HG03139 (cell line): ENCODE data around the gene SYTL4.
"Not testable (repeated sequence)": the region's sequence is repeated elsewhere in the genome, so short reads cannot be mapped to it uniquely, and the experiment has no call there.

Source experiments
- ATAC-seq: cut with Tn5 transposase; IDR thresholded peaks from one replicate; pipeline ENCODE4 v1.9.1; 2021; ENCODE audit not compliant: unreplicated experiment

SYTL4 gene

DNA sequence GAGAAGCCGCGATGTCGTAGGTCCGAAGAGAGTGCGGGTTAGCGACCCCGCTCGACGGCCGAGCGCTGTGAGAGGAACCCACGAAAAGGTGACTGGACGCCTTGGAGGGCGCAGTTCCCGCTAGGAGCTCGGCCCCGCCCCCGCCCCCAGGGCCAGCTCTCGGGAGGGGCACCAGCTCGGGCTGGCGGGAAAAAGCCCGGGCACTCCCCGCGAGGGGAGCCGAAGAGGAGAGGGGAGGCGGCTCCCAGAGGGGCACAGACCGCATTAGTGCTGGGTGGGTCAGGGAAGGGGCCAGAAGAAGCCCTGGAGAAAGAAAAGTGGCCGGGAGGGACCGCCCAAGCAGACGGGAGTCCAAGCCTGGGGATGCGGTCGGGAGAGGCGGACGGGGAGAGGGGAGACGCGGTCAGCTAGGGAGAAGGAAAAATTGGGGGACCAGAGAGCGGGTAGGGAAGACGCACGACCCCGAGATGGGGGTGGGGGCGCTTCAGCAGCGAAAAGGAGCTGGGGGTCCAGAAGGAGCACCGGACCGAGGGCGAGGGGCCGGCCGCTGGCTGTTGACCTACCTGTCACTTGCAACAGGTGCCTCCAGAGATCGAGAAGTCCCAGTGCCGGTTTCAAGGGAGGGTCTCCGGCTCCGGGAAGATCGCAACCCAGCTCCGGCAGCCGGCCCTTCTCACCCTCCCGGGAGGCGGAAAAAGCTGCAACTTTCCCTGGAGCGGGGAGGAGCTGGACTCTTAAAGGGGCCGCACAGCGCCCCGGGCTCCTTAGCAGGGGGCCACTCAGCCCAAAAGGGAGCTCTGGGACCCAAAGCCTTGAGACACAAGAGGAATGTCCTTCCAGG lies at the start of gene SYTL4:
Gene SYTL4, minus strand, starts transcription at position 681 of the 841 bp plus-strand sequence. CDS start 30,084 bp downstream, outside the sequence.
- no peak for ATAC-seq

- ATAC-seq, result not testable (repeated sequence)
Measured at GRCh38 chrX:100769439-100769838, 37.5 kb upstream of the SYTL4 start.

- ATAC-seq, result no peak
Measured at GRCh38 chrX:100768679-100769338, 36.9 kb upstream of the SYTL4 start.

GRCh38 chrX:100750883-100751282 lies 19.0 kb upstream of the SYTL4 start:
- no peak for ATAC-seq

DNA sequence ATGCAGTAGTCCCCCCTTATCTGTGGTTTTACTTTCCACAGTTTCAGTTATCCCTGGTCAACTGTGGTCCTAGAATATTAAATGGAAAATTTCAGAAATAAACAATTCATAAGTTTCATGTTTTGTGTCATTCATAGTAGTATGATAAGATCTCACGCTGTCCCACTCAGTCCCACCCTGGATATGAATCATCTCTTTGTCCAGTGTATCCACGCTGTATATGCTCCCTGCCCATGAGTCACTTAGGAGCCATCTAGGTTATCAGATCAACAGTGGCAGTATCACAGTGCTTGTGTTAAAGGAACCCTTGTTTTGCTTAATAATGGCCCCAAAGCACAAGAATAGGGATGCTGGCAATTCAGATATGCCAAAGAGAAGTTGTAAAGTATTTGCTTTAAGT lies 16.2 kb upstream of the SYTL4 start:
- no peak for ATAC-seq

- no peak for ATAC-seq
Measured at GRCh38 chrX:100747703-100748102, 15.8 kb upstream of the SYTL4 start.

GRCh38 chrX:100747090-100747489 lies 15.2 kb upstream of the SYTL4 start:
- ATAC-seq, result no peak

DNA sequence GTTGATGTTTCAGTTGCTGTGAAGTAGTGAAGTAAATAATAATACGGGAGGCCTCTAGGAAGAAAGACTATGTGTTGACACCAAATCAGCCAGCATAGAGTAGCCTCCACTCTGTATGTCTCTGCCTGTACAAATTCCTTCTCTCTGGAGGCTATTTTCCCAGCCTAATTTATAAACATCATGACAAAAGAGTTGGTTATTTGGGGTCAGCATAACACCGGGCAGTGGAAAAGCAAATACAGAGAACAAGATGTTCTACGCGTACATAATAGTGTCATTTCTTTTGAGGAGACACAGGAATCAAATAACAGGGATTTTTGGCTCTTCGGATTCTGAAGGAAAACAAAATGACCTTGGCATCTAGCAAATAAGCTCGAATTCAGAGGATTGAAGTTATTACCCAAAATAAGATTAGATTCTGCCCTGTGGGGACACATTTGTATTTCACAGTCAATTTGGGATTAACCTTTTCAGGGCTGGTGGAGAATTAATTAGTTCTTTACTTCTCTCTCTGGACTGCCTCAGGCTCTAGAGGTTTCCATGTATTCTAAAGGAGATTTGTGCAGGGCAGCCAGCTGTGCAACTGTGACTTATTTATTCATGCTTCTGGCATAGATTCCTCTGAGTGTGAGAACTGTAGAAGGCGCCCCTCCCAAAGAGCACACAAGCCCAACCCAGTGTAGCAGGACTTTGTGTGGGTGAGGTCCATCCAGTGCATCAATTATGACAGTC lies 14.1 kb upstream of the SYTL4 start:
- no peak for ATAC-seq

DNA sequence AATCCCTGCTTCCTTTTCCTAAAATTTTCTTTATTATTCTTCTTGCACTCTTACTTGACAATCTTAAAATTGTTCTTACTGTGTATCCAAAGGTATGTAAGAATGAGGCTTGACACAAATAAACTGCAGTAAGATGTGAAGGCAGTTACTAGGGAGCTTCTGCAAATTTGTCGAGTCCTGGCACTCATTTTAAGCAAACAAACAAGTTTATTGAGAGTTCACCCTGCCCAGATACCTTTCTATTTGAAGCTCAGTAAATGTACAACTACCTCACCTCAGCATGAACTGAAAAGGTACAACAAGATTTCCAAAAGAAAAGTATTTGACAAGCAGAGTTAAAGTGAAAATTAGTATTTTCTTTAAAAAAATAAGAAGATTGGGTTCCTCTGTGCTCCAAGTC lies 13.3 kb upstream of the SYTL4 start:
- ATAC-seq, result no peak

- ATAC-seq, result no peak
Measured at GRCh38 chrX:100743009-100743607, 11.2 kb upstream of the SYTL4 start.

- not testable (repeated sequence) for ATAC-seq
Measured at GRCh38 chrX:100724006-100724405, 7.9 kb downstream of the SYTL4 start.

DNA sequence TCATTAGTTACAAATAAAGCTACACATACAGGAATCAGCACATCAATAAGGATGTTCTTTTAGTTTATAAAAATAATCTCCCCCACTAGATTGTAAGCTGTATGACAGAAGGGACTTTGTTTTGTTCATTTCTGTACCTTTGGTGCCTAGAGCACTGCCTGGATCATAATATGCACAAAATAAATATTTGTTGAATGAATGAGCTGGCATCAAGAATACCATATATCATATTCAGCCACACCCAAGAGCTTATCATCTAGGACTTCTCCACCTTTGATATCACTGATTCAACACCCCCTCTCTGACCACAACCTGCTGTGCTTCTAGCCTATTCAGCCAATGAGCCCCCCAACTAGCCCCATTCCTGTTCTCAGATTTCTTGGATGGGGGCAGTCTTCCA lies 10.6 kb downstream of the SYTL4 start:
- no peak for ATAC-seq

DNA sequence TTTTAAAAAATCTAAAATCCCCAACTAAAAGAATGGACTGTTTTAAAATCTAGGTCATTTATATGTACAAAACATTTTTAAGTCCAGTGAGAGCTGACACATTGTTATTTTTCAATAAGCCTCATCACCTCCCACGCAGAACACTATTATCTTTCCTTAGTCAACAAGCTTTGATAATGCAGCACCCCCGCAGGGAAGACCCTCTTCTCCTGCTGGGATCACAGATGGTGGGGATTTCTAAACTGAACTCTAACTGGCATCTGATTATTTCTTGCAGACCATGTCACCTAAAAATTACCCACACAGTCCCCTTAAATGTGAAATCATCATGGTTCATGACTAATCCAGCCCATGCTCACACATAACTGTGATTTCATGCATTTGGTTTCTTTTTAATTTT lies 11.6 kb downstream of the SYTL4 start:
- no peak for ATAC-seq

DNA sequence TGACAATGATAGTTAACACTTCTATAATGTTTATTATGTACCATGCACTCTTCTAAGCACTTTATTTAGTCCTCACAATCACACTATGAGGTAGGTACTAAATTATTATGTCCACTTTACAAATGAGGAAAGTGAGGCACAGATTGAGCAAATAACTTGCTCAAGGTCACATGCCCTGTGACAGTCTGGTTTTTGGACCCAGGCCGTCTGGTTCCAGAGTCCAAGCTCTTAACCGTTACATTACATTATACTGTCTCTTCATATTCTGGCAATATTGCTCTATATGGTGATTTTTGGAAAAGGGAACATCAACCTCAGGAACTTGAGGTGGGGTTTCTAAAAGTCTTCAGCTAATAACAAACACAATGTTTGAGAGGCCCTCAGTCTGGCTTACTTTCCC lies 12.8 kb downstream of the SYTL4 start:
- ATAC-seq, result no peak

DNA sequence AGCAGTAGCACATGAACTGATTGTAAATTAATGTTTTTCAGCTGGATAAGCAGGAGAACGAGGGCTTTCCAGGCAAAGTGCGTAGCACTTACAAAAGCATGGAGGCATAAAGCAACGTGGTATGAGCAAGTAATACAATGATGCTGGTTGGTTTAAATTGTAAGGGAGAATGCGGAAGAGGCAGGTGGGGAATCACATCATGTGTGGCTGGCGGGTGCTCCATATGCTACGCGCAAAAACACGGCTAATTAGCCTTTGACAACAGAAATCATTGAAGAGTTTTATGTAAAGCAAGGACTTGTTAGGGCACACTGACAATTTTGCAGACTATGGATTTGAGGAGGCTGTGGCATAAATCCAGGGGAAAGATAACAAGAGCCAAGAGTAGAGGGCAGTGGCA lies 14.6 kb downstream of the SYTL4 start:
- ATAC-seq, result no peak

DNA sequence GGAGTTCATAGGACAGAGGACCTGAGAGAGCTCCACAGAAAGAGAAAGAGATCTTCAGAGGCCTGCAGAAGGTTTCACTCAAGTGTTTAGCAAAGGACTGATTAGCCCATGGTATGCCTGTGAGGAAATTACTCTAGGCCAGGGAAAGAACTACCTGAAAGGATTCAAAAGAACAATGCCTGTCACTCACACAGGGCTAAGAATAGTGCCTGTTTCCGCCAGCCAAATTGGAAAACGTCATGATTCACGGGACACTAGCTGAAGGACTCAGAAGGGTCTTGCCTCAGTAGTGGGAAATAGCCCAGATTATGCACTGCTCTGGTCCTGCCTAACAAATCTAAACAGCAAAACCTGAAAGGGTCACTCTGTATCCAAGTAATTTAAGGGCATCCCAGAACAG lies 21.1 kb downstream of the SYTL4 start:
- ATAC-seq, result no peak

DNA sequence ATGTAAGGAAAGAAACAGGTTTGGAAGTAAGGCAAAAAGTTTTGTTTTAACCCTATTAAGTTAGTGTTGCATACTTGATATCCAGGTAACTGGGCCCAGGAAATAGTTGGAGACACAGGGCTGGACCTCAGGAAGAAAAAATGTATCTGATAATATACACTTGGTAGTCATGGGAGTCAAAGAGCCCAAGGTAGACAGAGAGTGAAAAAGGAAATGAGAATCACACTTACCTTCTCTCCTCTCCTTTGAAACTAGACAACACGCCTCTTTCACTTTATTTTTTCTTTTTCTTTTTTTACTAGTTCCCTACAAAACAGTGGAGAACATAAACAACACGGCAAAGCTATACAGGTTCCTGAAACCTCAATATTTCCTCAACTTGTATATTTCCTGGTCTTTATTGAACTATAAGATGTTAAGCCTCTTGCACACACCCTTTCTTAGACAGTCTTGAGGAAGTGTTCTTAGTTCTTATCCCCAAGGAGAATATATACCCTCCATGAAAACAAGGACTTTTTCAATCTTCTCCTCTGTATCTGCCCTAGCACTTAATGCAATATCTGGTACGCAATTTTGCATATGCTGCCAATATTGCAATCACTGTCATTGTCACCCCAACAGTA lies 27.2 kb downstream of the SYTL4 start:
- no peak for ATAC-seq

DNA sequence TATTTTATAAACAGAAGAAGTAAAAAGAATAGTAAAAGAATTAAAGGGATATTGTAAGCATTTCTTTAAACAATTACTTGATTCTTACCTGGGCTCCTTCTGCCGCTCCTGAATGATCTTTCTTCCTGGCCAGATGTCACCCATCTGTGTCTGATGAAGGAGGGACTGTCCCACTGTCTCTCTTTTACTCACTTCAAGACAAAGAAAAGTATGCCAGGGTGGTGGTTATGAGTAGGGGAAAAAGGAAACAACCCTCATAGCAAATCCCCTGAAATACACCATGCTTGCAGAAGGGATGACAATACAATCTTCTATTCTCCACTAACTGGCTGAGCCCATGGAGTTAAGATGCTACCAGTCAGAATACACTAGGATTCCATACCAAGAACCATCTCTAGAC lies 31.1 kb downstream of the SYTL4 start:
- no peak for ATAC-seq

- no peak for ATAC-seq
Measured at GRCh38 chrX:100698551-100698950, 33.4 kb downstream of the SYTL4 start.

DNA sequence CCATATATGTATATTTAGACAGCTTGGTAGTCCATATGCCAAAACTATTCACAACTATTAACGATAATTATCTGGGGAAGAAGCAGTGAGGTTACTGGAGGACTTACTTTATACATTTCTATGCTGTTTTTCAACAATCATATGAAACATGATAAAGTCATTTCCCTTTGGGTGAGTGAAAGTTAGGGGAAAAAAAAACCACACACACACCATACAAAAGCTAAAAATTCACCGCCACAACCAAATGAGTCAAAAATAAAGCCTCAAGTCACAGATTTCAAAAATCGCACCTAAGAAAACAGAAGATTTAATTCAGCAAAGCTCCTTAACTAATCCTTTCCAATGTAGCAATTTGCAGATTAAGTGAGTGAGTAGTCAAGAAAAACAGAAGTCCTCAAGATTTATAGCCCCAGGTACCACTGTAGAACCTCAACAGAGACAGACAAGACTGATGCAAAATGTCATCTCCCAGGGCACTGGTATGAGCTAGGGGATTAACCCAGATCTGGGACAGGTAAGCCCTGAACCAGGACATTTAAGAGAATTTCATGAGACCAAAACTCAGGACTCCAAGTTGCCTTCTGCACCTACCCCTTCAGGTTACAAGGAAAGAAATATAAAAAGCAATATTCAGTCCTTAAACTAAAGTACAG lies 35.1 kb downstream of the SYTL4 start:
- ATAC-seq, result no peak
